Activated CD4-positive, alpha-beta T cell treated with anti-CD3 and anti-CD28 coated beads, Interleukin-2, amount 50 U/mL, for 4 hours (primary cell): Measurements from ENCODE around the gene CADM1.

ENCODE experiments used
- DNase-seq, 2 experiments: peaks; one replicate each; pipeline ENCODE4 v3.0.0-alpha.2; 2020

Gene CADM1

DNA sequence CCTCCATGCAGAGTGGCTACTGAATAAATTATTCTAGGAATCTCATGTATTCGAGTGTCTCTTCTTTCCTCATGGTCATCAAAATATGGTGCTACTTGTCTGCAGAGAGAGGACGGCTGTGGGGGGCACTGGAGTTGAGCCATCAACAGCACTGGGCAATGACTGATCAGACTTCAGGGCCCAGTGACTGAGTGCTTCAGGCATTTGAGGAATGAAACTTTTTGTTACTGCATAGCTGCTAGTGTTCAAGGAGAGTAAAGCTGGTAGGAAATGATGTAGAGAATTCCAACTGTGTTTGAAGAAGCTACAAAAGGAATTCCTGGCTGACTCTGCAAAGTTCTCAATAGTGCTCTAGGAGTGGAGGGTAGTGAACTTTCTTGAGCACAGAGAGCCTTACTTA, 277.7 kb downstream of the CADM1 start:
- no peak for DNase-seq

DNA sequence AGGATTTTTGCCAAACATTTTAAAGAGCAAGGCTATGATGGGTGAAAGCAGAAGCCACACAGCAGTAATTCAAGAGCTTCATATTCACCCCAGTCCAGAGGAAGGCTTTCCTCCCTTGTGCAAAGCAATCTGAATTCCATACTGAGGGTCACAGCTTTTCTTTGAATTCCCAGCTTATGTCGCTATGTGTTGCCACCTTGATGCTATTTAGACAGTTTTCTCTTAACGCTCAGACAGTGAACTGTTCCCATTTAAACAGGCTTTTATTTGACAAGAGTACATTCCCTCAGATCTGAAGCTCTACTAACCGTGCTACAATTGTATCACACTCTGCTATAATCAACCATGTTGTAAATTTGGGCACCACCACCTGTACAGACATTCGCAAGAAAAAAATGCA, 279.7 kb downstream of the CADM1 start:
- no peak for DNase-seq

DNA sequence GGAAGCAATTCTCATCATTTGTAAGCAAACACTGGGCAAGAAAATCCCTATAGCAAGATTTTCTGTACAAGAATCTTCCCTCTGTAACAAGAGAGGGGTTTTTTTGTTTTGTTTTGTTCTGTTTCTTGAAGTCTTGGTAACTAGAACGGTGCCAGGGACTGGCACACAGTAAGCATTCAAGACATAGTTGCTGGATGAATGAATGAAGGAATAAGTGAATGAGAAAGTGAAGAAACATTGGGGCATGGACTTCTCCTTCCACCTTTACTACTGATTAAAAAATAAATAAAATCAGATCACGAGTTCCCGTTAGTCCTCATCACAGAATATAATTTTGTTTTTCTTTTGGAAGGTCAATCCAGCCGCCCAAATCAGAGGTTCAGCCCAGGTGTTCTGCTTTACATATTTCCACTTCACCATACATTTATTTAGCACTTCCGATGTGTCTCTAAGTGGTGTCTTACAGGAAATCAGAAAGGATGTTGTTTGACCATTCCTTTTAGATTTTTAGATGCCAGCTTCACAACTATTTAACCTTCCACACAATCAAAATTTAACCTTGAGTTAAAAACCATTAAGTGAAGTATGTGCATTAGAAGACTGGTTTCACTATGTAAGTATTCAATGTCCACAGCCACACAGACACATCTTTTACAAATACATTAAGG, 281.2 kb downstream of the CADM1 start:
- no peak for DNase-seq

DNA sequence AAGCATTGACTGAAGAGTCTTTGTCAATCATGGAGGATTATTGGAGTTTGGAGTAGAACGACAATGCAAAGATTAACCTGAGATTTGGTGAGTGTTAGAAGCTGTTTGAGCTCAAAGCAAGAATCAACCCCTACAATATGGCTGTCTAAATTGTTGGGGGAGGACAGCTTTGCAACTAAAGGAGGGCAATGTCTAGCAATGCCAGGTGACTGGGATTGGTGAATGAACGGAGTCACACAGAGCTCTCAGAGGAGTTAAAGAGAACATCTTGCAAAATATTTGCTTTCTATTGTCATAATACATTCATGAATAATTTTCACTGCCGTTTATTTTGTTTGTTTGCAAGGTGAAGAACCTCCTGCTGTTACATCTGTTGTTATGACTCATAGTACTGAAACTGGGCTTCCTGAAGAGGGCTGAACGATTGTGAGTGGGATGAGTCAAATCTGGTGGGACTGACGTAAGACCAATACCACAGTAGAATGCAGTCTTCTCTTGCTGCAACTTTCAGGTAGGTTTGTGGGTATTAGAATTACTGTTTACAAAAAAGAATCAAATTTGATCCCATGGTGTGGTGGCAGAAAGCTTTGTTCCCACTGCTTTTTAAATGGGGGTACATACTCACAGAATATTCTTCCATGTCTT, 281.9 kb downstream of the CADM1 start:
- DNase-seq = no peak

DNA sequence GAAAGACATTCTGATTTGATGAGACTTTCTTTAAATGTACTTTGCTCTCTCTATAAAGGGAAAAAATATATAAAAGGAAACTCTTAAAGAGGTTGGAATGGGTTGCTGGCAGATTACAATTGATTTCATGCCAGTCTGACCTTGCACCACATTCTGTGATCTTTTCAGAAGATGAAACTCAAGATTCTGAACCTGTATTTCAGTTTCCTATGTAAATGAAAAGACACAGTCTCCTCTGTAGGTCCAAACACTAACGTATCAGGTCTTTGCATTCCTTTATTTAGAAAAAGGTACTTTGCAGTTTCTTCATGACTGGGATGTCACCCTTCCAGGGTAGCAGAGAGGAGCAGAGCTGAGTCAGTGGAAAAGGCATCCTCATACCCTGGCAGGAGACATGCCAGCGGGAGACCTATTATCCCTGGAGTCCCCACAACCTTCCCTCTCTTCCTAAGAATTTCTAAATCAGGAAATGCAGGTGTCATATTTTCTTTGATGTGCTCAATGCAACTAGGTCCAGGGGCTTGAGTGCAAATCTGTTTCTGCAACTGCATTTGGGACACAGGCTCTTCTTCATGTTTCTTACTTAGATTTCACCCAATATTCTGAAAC, 282.6 kb downstream of the CADM1 start:
- DNase-seq = no peak

DNA sequence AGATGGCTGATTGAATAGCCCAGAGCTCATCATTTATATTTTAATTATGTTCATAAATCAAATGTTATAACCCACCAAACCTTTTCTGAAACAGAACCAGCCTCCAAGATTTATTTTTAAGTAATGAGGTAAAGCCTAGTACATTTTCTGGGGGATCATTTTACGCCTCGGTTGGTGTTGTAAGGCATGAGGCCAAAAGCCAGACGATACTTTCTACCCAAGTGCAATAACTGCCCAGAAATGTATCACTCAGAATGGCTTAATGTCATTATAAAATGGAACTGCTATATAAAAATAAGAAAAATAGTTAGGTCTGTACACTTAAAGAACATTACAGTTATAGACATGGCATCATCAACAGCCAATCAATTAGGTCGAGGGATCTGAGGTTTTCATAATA, 283.3 kb downstream of the CADM1 start:
- no peak for DNase-seq

DNA sequence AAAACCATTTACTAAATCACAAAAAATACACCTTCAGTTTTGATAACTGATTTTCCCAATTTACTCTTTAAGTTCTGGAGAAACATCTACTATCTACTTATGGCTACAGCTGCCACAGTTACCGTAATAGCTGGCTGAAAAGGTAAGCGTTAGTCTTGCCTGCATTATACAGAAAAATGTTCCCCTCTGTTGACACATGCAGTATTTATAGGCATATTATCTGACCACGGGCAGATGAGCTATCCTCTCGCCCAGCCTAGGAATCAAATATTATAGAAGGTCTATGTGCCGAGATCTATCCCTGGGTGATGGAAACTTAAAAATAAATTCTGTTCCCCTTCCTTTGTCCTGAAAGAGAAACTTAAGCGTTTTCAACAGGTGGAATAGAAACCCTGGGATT, 283.8 kb downstream of the CADM1 start:
- no peak for DNase-seq

DNA sequence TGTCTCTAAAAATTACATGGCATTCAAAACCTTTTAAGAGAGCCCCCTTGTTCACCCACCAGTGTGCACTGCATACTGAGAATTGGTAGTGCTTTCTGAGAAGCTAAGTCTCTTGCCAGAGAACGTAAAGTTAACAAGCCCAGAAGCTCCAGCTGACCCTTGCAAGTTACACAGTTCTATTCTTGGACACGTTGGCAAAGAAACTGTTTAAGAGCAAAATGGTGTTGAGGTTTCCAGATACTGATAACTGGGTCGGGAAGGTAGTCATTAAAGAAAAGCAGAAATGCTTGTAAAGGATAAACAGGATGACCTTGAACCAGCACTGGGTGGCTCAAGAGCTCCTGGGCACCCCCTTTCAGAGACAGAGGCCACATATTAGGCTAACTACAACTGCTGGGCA, 284.8 kb downstream of the CADM1 start:
- no peak for DNase-seq

DNA sequence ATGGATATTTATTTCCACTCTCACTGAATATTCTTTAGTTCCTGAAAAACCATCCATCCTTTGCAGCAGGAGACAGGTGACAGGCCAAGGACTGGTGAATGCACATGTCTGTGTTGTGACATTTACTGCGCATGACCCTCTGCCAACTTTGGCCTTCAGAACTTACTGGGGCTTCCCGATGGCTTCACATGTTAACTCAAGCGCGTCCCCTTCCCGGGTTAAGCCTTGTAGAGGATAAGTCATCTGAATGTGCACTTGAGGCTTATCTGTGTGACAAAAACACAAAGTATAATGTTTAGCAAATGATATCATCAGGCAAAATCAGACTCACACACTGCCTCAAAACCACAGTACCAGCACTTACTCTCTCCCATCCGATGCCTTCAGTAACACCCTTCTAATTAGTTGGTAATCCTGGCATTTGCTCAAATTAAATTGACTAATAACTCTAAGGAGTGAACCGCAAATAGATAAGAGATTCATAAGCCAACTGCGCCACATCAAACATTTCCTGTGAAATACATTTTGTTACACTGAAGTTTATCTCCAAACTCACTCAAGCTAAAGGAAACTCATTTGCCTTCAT, 286.4 kb downstream of the CADM1 start:
- DNase-seq = no peak

DNA sequence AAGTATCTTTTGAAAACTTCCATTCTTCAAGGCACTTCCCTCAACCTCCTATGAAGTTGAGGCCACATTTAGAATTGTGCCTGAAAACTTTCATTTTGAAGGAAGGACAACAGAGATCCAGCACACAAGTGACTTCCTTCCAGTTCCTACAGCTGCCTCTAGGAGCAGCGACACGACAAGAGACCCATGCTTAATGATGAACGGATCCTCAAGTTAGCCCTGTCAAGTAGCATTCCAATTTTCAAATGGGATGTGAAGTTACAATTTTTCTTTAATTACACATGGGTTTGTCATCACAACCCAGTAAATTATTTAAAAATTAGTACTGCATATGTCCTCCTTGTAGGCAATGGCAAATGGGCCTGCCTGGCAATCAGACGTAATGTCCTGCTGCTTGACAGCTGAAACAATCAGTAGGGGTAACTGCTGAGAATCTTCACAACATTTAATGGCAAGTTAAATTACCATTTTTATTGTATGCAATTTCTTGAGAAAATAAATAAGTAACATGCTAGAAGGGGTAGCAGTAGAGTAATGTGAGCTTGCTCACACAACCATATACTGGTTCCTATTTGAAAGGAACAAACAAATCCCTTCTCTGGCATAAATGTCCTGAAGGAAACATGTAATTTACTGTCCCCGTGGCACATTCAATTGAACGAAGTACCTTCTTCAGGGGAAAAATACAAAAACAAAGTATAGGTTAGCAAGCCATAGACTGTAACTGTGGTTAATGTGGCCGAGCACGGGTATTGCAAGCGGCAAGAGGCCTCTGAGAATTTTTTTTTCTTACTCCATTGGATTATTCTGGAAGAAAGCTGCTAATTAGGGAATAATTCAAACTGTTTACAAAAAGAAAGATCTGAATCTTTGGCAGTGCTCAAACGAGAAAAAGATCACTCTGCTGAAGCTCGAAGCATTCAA, 288.3 kb downstream of the CADM1 start:
- DNase-seq = no peak

DNA sequence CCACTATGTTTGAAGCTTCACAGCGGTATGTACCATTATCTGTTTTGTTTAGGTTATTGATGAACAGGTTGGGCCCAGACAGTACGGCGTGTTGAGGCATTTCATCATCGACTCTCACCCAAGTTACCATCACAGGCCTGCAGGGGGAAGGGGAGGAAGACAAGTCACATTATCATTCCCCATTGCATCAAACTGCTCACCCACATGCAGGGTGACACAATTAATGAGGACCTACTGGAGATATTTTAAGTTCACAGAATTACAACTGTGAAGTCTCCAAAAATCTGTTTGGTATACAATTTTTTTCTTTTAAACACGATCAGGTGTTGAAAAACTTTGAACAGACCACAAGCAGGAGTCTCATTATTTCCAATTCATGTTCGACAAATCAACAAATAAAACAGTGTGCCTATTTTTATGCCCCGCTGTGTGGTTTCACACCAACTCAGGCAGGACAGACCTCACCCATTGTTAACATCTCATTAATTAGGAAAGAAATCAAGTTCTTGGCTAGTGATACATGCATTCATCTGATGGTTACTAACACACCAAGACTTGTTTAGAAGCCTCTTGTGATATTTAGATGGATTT, 289.5 kb downstream of the CADM1 start:
- DNase-seq = no peak

DNA sequence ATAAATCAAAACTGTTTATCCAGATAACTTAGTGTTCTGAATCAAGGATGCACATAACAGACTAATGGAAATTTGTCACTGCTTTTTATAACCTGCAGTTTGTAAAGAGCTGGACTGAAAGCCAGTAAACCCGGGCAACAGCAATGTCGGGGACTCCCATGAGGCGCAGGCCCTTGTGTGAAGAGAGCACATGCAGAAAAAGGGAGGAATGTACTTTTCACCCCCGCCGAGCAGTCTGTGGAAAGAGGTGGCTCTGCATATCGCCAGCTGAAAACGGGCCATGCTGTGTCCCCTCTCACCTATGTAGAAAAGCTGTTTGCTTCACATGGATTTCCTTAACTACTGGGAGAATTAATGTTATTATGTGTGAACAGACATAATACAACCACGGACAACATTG, 291.2 kb downstream of the CADM1 start:
- DNase-seq = no peak

DNA sequence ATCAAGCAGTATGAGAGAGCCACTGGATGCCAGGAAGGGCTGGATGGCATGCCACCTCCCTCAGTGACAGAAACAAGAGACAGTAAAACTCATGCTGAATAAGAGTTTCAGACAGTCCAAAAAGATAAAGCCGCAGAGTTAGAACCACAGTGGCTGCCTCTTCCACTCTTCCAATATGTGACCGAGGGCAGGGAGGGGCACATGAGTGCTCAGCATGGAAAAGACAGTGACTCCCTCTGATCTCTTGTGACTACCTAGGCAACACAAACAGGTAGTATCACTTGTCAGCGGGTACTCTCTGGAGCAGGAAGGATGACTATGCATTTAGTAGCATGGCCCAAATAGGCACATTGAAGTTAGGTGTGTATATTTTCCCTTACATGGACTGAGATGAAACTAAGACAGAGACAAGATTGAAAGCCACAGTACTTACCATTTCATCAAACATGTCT, 295.4 kb downstream of the CADM1 start:
- no peak for DNase-seq

DNA sequence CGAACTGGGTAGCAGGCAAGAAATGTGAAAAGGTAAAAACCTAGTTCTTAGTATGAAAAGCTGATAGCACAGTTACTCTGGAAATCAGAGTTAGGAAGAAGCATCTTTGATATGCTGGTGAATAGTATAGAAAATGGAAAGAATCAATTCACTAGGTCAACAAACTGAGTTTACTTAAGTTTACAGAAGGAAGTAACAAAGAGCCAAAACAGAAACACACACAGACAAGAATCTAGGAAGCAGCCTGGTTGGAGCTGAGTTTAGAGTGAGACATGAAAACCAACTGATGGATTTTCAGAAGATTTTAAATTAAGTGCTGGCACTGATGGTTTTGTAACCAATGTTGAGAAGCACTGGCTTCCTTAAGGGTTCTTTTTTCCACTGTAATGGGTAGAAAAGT, 296.3 kb downstream of the CADM1 start:
- no peak for DNase-seq

DNA sequence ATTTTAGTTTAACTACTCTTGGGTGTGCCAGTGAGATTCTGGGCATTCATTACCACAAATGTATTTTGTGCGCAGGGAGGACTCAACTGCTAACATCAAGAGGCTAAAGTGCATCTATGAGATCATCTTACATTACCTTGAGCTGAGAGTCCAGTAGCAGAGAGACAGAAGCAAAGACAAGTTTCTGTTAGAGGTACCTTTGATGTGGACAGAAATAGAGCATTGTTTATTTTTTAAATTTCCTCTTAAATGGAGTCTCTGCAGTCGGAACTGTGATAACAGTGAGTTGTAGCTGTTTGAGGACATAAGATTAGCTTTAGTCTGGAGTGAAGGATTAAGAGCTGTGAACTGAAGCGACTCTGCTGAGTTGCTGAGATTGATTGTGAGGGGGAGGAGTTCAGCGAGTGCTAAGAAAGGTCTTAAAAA, 297.0 kb downstream of the CADM1 start:
- no peak for DNase-seq

DNA sequence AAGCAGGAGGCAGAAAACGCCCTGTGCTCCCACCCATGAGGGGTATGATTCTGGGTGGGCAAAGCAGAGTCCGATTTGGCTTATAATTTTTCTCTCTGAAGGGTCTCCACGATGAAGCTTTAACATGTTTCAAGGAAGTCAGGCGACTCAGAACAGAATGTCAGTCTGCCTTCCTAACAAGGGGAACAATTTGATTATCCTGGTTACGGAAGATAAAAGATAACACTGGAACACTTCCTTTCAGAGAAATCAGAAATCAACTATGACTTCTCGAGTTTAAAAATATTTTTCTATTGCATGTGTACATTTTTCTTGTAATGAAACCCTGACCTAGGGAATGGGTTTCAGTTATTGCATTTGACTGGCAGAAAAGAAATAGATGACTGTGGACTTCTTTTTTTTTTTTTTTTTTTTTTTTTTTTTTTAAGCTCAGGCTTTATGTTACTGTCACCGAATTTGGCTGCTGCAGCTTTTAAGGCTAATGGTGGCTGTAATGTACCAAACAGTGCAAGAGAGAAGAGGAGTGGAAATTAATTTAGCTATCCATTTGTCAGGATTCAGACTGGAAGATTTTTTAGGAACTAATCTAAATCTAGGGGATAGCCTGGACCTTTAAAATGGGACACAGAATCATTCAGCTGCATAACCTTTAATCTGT, 297.7 kb downstream of the CADM1 start:
- DNase-seq = no peak

DNA sequence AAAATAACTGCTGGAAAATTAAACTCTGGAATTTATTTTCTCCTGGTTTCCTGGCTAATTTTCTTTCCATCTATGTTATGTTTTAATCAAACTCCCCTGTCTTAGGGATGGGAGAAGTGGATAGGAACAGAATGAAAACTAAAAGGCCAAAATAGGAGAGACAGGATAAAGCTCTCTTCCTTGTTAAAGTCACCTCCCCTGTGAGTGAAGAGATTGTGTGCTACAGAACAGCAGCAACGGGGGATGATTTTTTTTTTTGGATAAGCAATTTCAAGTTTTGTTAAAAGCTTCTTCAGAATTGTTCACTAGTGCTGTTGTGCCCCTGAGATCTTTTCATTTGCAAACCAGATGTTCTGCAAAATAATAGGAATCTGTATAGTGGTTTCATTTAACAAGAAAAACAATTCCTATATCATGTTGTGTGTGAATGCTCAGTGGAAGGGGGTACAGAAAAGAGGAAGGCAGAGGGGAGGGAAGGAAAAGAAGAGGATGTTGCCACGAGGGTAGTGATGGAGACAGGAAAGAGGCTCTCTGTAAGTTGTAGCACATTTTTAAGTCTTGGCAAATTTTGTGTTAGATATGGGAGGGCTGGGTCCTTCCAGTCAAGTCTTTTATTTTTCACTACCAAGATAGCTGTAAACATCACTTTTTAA, 301.2 kb downstream of the CADM1 start:
- no peak for DNase-seq

DNA sequence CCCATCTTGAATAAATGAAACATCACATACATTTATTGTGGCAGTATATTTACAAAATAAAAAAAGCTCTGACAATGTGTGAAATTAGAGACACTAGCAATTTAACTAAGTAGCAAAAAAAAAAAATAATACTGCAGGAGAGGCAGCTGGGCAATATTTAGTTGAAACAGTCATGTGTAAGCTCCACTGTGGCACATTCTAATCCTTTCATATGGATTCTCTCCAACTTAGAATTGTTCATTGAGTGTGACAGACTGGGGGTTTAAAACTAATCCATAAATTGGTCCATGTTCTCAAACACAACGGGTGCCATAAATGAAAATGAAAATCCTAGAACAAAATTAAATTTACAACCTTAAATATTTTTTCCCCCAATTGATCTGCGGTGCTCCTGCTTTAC, 302.1 kb downstream of the CADM1 start:
- no peak for DNase-seq

DNA sequence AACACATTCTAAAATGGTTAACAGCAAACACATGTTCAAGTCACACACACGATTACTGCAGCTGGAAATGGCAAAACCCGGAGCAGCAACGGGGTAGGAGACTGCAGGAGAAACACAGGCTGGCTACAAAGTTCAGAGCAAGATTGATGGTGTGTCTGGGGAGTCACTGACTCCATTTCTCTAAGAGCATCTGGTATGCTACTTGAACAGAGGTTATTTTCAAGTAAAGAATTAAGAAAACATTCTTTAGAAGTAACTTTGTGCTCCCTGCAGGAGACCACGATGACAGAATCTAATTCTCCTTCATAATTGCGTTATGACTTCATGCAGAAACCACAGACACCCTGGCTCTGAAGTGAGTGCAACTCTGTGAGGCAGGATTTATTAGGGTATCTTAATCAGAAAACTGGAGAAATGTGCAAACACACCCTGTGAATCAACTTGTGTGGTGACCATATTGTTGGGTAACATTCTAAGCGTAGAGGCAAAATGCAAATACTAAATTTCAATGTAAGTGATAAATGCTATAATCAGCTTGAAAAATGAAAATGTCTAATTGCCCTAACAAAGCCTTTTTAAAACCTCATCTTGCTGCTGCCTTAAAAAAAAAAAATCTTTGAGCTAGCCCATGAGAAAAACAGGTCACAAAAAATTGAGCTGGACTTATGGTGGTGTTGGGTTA, 303.0 kb downstream of the CADM1 start:
- no peak for DNase-seq

DNA sequence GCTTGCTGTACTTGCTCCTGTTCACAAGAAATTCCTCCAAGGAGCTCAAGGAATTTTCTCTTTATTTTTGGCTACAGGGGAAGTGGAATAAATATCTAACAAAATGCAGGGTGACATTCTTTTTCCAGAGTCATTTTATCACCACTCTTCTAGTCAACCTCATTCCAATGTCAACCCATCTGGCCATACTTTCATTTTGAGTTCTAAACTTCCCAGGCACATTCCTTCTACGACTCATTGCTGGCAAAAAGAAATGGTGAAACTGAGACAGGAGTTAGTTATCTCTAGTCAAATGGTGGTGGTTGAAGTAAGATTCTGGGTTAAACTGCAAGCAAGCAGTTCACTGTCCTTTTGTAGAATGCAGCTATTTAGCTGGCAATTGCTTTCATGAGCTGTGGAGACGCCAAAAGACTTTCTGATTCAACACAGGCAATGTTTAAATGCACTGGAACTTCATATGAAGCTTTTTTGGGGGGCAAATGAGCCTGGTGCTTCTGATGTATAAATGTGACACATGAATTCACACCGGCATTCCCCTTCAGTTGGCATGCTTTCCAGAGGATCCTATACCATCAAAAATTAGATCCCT, 304.6 kb downstream of the CADM1 start:
- no peak for DNase-seq
